Left renal pelvis (tissue), 4 donors: Measurements from ENCODE around the gene DDX4. TPM values are rescaled to one million over a fixed set of nuclear protein-coding genes. Genes with fewer than 3 reads are reported as not detected.
"Not testable (repeated sequence)": the region's sequence is repeated elsewhere in the genome, so short reads cannot be mapped to it uniquely, and the experiment has no call there.

ENCODE experiments used
- DNase-seq, 4 donors: peaks; one replicate each; pipeline ENCODE4 v3.0.0-alpha.2; 2013; ENCODE audit warnings: low read depth in 4 of 4, low spot score in 3 of 4
- polyA plus RNA-seq, 4 donors: library from polyadenylated mRNA; unstranded; fragments of 120-200 nt; gene quantifications; one replicate each; pipeline ENCODE4 v1.2.1, GENCODE V29; 2013; ENCODE audit not compliant: insufficient read length in 4 of 4

The DDX4 gene
- polyA plus RNA-seq, 4 donors, result 0.14 TPM; not detected in 3

- no peak for DNase-seq
Observed at GRCh38 chr5:55720188-55720703, 17.6 kb upstream of the DDX4 start.

DNA sequence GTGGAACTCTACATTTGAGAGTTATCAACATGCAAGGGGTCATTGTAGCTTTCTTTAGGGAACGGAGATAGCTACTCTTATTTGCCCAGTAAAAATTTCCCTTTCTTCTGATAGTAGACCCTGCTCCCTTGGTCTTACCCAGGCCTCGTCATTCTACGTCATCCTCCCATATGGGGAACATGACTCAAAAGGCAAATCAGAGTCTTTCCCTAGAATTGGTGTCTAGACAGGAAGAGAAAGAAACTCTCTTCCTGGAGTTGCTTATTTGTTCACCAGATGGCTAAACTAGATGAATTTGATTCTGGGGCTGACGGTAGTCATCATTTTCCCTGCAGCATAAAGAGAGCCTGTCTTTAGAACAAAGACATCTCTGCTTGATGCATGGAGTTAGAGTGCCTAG, 13.6 kb upstream of the DDX4 start:
- DNase-seq, result no peak

- DNase-seq, result no peak
Observed at GRCh38 chr5:55731848-55732247, 6.0 kb upstream of the DDX4 start.

DNA sequence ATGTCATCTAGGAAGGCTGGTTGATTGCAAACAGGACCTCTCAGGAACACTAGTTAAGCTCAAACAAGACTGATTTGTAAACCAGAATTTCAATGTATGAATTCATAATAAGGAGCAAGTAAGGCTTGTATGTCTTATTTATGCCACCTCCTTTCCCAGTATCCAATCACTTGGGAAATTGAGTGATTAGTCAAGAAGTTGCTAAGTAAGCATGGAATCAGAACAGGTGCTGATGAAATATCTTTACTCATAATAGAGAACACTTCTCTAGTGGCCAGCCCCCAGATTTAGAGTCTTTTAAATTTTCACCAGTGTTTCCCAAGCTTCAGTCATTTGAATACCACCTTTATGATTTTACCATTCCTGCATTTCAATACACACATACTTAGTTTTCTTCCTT, 5.3 kb upstream of the DDX4 start:
- DNase-seq, result no peak

DNA sequence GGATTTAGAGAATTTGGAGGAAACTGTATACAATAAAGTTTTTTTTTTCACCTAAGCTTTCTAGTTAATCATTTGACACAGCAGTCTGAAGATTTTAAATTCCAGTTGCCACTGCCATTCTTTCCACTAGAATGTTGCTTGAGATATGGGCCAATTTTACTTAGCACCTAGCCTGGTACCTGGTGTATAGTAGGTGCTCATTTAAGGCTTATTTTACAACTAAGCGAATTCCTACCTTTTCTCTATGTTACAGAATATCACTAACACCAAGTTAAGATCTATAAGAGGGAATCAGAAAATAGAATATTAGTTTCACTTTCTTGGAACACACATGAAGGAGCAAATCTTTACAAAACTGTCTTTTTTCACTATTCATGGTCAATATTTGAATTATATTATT, 3.2 kb upstream of the DDX4 start:
- no peak for DNase-seq

DNA sequence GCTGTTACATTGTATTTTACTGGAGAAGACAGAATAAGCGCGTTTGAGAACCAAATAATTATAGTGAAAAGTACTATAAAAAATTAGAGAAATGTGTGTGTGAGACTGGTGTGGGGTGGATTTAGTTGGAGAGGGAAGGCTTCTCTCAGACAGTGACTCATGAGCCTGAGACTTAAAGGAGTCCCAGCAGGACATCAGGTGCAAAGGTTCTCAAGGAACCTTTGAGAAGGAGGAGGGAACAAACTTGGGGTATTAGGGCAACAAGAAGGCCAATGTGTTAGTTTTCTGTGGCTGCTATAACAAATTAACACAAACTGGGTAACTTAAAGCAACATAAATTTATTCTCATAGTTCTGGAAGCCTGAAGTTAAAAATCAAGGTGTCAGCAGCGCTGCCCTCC, 4.9 kb downstream of the DDX4 start:
- no peak for DNase-seq

- DNase-seq, result no peak
Observed at GRCh38 chr5:55747778-55748318, 10.0 kb downstream of the DDX4 start.

DNA sequence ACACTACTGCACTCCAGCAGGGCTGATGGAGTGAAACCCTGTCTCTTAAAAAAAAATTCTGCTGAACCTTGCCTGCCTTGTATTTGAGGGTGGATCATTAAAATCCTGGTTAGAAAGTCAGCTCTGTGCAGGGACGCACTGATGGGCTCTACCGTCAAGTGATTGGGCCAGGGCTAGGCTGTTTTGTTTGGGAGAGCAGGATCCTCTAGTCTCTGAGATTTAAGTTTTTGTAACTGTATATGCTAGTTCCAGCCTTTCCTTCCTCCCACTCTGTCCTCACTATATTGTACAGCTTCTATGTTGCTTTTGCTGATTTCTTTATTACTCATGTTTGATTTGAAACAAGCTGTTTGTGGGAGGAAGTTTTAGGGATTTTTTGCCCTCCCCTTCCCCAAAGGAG, 11.5 kb downstream of the DDX4 start:
- DNase-seq, result peak in 2 of 4 donors; percentile 12

- no peak for DNase-seq
Observed at GRCh38 chr5:55750063-55750462, 12.2 kb downstream of the DDX4 start.

- no peak for DNase-seq
Observed at GRCh38 chr5:55750499-55750898, 12.6 kb downstream of the DDX4 start.

GRCh38 chr5:55758231-55758630, 20.4 kb downstream of the DDX4 start:
- DNase-seq, result no peak

- no peak for DNase-seq
Observed at GRCh38 chr5:55758714-55759113, 20.9 kb downstream of the DDX4 start.

GRCh38 chr5:55761721-55762120, 23.9 kb downstream of the DDX4 start:
- not testable (repeated sequence) for DNase-seq

- DNase-seq, result no peak
Observed at GRCh38 chr5:55763746-55764420, 26.0 kb downstream of the DDX4 start.

- no peak for DNase-seq
Observed at GRCh38 chr5:55768279-55768678, 30.4 kb downstream of the DDX4 start.

GRCh38 chr5:55771175-55771655, 33.4 kb downstream of the DDX4 start:
- no peak for DNase-seq

GRCh38 chr5:55773057-55773456, 35.2 kb downstream of the DDX4 start:
- DNase-seq, result no peak

GRCh38 chr5:55777332-55777731, 39.5 kb downstream of the DDX4 start:
- no peak for DNase-seq

- DNase-seq, result no peak
Observed at GRCh38 chr5:55800924-55801323, 63.1 kb downstream of the DDX4 start.

DNA sequence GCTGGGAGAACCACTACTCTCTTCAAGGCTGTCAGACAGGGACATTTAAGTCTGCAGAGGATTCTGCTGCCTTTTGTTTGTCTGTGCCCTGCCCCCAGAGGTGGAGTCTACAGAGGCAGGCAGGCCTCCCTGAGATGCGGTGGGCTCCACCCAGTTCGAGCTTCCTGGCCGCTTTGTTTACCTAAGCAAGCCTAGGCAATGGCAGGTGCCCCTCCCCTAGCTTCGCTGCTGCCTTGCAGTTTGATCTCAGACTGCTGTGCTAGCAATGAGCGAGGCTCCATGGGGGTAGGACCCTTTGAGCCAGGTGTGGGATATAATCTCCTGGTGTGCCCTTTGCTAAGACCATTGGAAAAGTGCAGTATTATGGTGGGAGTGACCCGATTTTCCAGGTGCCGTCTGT, 71.0 kb downstream of the DDX4 start:
- not testable (repeated sequence) for DNase-seq

DNA sequence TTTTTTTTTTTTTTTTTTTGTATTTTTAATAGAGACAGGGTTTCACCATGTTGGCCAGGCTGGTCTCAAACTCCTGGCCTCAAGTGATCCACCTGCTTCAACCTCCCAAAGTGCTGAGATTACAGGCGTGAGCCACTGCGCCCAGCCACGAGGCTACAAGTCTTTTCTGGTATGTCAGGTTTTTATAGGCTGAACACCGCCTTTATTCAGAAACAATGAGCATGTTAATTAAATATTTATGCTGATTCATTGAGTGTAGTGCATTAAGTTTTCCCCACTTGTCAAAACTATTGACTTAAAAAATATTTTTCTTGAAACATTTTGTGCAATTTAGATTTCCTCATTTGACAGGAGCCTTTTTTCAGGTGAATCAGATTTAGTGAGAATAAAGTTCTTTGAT, 78.1 kb downstream of the DDX4 start:
- not testable (repeated sequence) for DNase-seq

- DNase-seq, result no peak
Observed at GRCh38 chr5:55816342-55816741, 78.5 kb downstream of the DDX4 start.
